Gastrocnemius medialis (tissue), 4 donors: ENCODE data around the gene KIF3A.

Experiments used
- POLR2A ChIP-seq, 2 donors: fragments of 450-650 bp; IDR thresholded peaks; one replicate each; pipeline ENCODE4 v1.6.1; 2017; ENCODE audit warnings: antibody characterized with exemption in 2 of 2, mild to moderate bottlenecking in 2 of 2, moderate library complexity in 2 of 2
- TF ChIP-seq, protein P1 (sequence below), 5 experiments: fragments of 450-650 bp in 3 of 5; fragments of 200-600 bp in 2 of 5; sonication (generic) in 2 of 5; IDR thresholded peaks in 4 of 5; conservative IDR thresholded peaks in 1 of 5; 1 replicate in 4 of 5; 2 replicates in 1 of 5; pipeline ENCODE4 v1.5.1; 2016 to 2019; ENCODE audit warnings: antibody characterized with exemption in 5 of 5, mild to moderate bottlenecking in 3 of 5, moderate library complexity in 3 of 5

DNA sequence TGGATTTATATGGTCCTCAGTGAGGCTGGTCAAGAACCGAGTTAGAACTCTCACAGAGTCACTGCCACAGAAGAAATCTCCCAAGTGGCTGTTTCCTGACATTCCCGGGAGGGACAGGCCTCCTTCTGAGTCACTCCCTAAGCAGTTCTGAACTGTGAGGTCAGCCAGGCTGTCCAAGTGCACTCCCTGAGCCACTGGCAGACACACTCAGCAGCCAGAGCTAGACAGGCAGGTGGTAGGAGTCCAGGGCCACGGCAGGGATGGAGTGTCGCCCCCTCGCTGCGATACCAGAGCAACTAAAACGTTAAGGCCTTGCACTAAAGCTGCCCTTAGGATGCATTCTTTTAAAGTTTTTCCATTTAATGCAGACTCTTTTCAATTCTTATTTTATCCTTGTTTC, 60.2 kb downstream of the KIF3A start:
- TF ChIP-seq, protein P1, sequence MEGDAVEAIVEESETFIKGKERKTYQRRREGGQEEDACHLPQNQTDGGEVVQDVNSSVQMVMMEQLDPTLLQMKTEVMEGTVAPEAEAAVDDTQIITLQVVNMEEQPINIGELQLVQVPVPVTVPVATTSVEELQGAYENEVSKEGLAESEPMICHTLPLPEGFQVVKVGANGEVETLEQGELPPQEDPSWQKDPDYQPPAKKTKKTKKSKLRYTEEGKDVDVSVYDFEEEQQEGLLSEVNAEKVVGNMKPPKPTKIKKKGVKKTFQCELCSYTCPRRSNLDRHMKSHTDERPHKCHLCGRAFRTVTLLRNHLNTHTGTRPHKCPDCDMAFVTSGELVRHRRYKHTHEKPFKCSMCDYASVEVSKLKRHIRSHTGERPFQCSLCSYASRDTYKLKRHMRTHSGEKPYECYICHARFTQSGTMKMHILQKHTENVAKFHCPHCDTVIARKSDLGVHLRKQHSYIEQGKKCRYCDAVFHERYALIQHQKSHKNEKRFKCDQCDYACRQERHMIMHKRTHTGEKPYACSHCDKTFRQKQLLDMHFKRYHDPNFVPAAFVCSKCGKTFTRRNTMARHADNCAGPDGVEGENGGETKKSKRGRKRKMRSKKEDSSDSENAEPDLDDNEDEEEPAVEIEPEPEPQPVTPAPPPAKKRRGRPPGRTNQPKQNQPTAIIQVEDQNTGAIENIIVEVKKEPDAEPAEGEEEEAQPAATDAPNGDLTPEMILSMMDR (IDR thresholded peaks at IDR 0.05 in 4 of 5, conservative IDR thresholded peaks at IDR 0.05 in 1 of 5) = no peak
- no peak for TF ChIP-seq POLR2A (IDR thresholded peaks at IDR 0.05)
